Hematopoietic multipotent progenitor cell treated with erythropoietin and hydrocortisone succinate and interleukin-3 and kit ligand, for 4 days (in vitro differentiated cells): Measurements from ENCODE around the gene ZNF443.
A peak's percentile ranks its signal among the peaks of the same experiment; 100 is the strongest.
"Not testable (repeated sequence)": the region's sequence is repeated elsewhere in the genome, so short reads cannot be mapped to it uniquely, and the experiment has no call there.

Source experiments
- DNase-seq: peaks from one replicate; pipeline ENCODE4 v3.0.0-alpha.2; 2015

ZNF443 gene

DNA sequence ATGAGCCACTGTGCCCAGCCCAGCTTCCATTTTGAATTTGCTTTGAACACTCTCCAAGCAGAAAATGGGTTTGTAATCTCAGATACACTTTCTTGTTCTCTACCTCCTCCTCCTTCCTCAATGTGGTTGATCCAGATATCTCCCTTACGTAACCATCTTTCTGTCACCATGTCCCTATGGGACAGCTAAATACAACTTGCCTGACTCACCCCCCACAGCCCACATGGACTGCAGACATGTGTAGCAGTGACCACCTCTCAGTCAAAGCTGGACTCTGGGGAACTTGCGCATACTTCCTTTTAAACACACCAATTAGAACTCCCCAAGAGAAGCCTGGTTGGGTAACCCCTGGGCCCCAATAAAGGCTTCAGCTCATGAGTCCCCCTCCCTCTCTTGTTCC lies 28.9 kb downstream of the ZNF443 start:
- no peak for DNase-seq

- DNase-seq: peak; percentile 97
Observed at GRCh38 chr19:12400633-12401502, 40.0 kb downstream of the ZNF443 start, which contains the start of gene ZNF799. Gene ZNF799, minus strand, starts transcription at chr19:12401271. Its CDS starts 201 bp downstream, at chr19:12401070.

DNA sequence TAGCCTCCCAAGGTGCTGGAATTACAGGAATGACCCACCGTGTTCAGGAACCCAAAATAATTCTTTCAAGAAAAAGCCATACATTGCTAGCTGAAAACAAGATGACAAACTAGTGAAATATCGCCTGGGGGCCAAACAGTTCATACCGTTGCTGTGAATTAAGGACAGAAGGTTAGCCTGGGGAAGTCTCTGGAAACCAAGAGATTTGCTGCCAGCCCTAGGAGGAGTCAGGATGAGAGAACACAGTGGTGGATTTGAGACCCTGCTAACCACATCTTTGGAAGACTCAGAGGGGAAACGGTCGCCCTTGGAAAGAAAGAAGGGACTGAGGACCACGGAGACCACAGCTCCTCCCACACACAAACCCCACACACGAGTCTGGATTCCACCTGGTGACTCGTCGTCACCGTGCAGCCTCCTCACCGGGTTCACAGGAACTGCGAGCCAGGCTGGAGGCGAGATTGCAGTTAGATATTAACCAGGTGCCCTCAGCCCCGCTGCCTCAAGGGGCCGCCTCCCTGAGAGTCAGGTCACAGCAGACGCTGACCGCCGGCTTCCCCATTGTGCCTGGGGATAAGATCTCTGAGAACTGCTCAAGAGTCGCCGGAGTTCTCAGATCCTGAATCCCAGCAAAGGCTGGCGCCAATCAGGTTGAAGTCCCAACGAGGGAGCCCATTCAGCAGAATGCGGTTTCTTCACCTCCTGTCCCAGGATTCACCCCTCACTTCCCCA lies 40.8 kb downstream of the ZNF443 start:
- DNase-seq: peak; percentile 36

DNA sequence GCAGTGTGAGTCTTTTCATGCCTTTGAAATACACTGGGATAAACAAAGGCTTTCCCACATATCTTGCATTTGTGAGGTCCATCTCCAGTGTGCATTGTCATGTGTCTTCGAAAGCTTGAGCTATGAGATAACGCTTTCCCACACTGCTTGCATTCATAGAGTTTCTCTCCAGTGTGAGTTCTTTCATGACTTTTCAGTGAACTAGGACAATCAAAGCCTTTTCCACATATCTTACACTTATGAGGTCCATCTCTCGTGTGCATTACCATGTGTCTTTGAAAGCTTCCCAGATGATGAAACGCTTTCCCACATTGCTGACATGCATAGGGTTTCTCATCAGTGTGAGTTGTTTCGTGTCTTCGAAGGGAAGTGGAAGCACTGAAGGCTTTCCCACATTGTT lies 49.7 kb downstream of the ZNF443 start:
- DNase-seq: not testable (repeated sequence)

GRCh38 chr19:12386365-12386764 lies 54.5 kb downstream of the ZNF443 start:
- DNase-seq: not testable (repeated sequence)

DNA sequence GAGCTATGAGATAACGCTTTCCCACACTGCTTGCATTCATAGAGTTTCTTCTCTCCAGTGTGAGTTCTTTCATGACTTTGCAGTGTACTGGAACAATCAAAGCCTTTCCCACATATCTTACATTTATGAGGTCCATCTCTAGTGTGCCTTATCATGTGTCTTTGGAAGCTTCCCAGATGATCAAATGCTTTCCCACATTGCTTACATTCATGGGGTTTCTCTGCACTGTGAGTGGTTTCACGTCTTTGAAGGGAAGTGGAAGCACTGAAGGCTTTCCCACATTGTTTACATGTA lies 60.4 kb downstream of the ZNF443 start:
- DNase-seq: no peak

GRCh38 chr19:12379732-12380443 lies 60.9 kb downstream of the ZNF443 start:
- no peak for DNase-seq
